Glomerular visceral epithelial cell (primary cell): ENCODE measurements around the gene AKR1C8.
"Not testable (repeated sequence)": the region's sequence is repeated elsewhere in the genome, so short reads cannot be mapped to it uniquely, and the experiment has no call there.

ENCODE experiments used
- DNase-seq: peaks from one replicate; pipeline ENCODE4 v3.0.0-alpha.2; 2016; ENCODE audit errors: extremely low spot score

Gene AKR1C8

DNA sequence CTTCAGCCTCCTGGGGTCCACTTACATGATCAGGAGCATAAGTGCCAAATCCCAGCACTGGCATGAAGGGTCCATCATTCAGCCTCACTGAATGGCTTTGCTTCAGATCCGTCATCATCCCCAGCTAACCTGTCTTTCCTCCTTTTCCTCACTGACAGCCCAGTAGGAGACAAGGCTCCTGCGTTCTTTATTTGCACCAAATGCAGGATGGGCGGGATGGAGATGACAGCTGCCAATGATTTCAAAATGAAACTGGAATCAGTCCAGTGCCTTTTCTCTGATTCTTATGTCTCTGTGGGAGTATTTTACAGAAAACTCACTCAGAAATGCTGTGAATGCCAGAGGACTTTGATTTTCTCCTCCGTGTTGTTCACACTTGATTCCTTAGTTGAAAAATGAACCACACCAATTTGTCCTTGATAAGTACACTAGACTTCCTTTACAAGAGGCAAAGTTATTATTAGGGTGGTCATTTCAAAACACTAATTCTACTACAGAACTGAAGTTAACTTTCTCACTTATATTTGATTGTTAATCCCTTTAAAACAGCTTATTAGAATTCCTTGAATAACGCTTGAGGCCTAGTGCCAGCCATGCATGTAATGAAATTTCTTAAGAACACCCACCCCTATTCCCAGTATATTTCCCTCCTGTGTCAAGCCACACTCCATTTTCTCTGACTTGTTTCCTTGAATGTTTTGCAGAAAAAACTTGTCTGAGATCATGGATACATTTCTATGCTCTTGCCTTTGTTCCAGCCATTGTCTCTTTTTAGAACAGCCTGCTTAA, at the start of gene AKR1C8:
AKR1C8 (minus strand) TSS at position 164 of the 789 bp plus-strand sequence; CDS start at position 118, 46 bp downstream.
- no peak for DNase-seq

DNA sequence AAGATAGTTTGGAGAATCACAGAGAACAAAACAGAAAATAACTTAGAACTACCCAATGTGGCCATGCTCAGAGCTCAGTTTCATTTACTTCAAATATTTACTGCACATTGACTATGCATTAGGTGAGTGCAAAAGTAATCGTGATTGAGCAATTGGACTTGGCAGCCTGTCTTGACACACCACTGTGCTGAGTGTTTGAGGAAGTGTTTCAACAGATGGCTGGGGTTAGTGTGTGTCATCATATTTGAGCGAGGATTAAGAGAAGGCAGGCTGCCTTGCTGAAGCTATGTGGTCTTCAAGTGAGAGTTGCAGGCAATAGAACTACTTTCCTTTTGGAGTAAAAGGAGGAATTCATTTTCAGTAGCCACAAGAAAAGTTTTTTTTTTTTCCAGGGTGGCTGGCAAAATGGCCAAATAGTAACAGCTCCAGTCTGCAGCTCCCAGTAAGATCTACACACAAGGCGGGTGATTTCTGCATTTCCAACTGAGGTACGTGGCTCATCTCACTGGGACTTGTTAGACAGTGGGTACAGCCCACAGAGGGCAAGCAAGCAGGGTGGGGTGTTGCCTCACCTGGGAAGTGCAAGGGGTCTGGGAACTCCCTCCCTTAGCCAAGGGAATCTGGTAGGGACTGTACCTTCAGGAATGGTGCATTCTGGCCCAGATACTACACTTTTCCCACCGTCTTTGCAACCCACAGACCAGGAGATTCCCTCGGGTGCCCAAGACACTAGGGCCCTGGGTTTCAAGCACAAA, 49.3 kb upstream of the AKR1C8 start:
- DNase-seq = peak; percentile 13

DNA sequence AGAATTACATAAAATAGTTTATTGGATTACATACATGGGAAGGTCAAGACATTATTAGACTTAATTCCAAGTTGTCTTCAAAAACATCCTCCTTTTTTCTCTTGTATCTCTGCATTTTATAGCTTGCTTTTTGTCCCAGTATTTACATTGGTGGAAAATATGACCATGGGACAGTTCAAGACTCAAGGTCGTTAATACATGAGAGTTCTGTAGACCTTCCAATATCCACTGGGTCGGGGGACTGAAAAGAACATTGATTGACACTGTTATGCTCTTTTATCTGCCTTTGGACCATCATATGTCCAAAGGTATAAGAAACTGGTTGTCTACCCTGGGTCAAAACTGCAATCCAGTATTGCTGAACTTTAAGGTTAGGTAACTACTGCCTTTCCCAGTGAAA, 48.4 kb upstream of the AKR1C8 start:
- no peak for DNase-seq

DNA sequence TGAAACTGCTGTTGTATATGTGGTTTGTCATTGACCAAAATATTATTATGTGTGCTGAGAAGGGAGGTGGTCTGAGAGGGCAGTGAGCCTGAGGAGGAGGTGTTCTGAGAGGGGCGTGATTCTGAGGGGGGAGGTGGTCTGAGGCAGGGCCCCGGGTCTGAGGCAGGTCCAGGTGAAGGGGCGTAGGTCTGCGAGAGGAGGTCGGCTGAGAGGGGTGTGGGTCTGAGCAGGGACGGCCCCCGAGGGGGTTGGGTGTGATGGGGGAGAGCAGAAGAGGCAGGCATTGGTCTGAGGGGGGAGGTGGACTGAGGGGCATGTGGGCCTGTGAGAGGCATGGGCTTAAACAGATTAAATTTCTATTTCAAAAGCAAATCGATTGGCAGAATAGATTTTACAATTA, 44.1 kb upstream of the AKR1C8 start:
- no peak for DNase-seq

DNA sequence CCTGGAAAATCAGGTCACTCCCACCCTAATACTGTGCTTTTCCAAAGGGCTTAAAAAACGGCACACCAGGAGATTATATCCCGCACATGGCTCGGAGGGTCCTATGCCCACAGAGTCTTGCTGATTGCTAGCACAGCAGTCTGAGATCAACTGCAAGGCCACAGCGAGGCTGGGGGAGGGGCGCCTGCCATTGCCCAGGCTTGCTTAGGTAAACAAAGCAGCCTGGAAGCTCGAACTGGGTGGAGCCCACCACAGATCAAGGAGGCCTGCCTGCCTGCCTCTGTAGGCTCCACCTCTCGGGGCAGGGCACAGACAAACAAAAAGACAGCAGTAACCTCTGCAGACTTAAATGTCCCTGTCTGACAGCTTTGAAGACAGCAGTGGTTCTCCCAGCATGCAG, 38.0 kb upstream of the AKR1C8 start:
- DNase-seq = not testable (repeated sequence)

DNA sequence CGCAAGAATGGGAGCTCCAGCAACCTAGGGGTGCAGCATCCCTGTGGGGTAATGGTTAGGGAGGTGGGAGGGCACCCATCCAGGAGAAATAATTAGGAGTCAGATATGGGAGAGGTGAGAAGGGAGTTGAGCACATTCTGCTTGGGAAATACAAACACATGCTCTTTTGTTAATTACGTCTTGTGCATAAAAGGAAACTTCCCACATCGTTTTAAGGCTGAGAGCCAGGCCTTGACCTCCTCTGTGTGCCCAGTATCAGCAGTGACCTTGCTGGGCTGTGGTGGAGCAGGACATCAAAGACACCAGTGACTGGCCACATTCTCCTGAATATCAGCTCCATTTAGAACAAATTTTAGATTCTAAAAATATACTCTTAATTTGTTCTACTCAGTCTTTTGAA, 34.3 kb upstream of the AKR1C8 start:
- no peak for DNase-seq

DNA sequence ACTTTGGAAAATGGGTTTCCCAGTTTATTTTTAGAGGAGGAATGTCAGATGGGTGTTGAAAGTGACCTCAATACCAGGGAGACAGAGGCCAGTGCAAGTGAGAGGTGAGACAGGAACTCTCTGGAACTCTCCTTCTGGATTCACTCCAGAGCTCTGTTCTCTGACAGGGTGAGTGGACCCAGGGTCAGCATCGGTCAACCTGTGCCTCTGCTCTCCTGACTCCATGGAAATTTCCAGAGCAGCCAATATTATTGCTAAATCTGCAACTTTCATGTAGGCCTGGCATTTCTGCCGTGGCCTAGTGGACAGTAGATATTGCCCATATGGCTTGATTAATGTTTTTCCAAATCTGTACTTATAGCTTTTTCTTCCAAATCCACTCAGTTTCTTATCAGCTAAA, 31.9 kb upstream of the AKR1C8 start:
- no peak for DNase-seq

DNA sequence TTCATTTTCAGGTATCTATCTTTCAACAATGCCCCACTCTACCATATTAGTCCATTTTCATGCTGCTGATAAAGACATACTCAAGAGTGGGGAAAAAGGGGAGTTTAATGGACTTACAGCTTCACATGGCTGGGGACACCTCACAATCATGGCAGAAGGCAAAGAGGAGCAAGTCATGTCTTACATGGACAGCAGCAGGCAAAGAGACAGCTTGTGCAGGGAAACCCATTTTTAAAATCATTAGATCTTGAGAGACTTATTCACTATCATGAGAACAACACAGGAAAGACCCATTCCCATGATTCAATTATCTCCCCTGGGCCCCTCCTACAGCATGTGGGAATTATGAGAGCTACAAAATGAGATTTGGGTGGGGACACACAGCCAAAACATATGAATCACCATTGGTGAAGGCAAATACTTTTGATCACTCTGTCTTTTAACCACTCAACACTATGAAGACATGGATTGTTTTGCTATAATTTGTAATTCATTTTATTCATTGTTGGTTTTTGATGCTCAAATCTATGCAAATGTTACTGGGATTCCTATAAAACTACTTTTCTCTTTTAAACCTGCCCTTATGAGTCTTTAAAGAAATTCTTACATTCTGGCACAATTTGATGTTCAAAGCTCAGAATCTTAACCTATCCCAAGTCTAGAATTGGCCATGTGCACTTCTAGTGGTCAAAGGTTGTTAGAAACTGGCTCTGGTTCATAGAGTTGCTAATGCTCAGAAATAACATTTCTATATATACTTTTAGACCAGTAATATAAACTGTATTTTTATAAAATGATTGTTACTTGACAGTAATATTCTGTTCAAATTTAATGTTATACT, 27.0 kb upstream of the AKR1C8 start:
- no peak for DNase-seq

DNA sequence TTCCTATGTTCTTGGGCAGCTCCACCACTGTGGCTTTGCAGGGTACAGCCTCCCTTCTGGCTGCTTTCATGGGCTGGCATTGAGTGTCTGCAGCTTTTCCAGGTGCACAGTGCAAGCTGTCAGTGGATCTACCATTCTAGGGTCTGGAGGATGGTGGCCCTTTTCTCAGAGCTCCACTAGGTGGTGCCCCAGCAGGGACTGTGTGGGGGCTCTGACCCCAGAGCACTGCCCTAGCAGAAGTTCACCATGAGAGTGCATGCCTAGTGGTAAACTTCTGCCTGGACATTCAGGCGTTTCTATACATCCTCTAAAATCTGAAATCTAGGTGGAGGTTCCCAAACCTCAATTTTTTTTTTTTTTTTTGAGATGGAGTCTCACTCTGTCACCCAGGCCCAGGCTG, 25.3 kb upstream of the AKR1C8 start:
- not testable (repeated sequence) for DNase-seq

DNA sequence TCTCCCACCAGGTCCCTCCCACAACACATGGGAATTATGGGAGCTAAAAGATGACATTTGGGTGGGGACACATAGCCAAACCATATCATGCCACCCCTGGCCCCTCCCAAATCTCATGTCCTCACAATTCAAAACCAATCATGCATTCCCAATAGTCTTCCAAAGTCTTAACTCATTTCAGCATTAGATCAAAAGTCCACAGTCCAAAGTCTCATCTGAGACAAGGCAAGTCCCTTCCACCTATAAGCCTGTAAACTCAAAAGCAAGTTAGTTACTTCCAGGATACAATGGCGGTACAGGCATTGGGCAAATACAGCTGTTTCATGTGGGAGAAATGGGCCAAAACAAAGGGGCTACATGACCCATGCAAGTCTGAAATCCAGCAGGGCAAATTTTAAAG, 24.8 kb upstream of the AKR1C8 start:
- DNase-seq = not testable (repeated sequence)

DNA sequence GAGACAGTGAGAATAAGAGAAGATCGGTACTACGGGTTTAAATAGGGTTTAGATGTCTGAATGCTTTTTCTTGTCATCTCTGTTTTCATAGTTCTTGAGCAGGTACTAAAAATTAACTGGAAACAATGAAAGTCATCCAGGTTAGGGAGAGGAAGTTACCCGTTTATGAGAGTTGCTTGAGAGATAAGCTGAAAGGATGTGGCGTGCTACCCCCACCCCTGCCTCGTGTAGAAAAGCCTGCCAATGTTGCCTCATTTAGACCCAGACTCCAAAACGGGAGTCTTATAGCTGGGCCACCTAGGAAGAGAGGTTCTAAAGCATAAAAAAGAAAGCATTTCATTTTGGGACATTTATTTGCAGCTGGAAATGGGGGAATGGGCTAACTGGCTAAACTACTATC, 21.8 kb upstream of the AKR1C8 start:
- no peak for DNase-seq

DNA sequence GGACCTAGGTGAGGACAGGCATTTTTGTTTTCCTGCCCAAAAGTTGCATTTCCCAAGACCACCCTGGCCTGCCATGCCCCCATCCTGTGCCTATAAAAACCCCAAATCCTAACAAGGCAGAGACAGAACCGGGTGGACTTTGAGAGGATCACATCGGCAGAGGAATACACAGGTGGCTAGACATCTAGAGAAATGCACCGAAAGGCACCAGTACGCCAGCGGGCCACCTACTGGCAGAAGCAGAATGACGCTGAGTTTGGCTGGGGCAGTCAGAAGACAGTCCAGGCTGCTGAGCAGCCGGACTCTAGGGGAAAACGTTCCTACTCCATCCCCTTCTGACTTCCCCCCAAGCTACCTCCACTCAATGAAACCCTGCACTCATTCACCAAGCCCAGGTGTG, 14.4 kb upstream of the AKR1C8 start:
- no peak for DNase-seq

DNA sequence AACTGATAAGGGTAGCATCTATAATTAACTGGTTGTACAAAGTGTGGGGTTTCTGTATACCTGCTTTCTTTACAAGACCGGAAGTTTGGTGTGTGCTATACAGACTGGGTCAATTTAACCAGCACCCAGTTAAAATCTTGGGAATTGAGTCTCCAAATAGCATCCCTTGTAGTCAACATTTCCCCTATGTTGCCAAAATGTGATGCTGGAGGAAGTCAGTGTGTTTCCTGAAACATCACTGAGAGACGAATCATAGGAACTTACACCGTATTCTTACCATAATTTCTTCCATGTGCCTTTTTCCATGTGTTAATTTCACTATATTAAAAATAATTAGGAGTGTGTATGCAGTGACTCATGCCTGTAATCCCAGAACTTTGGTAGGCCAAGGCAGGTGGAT, 13.4 kb upstream of the AKR1C8 start:
- no peak for DNase-seq

DNA sequence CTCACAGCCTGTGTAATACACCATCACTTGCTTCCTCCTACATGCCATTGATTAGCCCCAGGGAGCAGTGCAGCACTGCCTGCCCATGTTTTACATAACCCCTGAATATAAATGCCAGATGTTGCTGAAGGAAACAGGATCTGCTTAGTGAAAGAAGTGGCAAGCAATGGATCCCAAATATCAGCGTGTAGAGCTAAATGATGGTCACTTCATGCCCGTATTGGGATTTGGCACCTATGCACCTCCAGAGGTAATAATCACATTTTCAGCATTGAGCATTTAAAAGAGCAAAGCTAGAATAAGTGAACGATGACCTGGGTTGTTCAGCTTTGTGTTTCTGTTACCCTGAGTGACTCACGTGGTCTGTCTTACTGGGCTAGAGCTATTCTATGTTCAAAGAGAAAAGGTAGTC, 11.8 kb upstream of the AKR1C8 start, which contains the start of gene AKR1C4:
AKR1C4 (plus strand) TSS at position 136 of the 412 bp plus-strand sequence; CDS start at position 167, 31 bp downstream.
- no peak for DNase-seq

DNA sequence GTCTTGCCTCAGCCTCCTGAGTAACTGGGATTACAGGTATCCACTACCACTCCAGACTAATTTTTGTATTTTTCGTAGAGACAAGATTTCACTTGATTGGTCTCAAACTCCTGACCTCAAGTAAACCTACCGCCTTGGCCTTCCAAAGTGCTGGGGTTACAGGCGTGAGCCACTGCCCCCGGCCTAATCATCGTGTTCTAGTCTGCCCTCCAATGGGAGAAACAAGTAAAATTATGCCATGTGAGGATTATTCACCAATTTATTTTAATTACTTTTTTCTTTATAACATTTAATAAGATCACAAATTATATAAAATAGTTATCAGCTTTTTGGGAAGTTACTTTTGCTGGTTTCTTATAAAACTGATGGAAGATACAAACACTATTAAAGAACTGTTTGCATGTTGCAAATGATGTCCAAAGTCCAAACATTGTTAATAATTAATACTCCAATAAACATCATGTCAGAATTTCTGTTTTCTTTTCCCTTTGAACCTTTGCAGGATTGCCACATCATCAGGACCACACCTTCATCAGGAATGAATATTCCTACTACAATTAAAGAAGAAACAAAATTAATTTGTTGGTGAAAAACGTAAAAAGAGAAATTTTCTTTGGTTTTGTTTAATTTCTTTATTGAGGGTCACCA, 10.9 kb upstream of the AKR1C8 start:
- no peak for DNase-seq

DNA sequence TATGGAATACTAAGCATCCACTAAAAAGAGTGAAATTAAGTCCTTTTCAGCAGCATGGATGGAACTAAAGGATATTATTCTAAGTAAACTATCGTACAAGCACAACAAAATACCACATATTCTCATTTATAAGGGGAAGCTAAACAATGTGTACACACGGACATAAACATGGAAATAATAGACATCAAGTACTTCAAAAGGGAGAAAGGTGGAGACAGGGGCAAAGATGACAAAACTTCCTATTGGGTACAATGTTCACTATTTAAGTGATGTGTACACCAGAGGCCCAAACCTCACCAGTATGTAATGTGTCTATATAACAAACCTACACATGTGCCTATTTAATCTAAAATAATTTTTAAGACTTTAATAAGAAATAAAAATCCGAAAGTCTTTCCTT, 9.5 kb upstream of the AKR1C8 start:
- no peak for DNase-seq

DNA sequence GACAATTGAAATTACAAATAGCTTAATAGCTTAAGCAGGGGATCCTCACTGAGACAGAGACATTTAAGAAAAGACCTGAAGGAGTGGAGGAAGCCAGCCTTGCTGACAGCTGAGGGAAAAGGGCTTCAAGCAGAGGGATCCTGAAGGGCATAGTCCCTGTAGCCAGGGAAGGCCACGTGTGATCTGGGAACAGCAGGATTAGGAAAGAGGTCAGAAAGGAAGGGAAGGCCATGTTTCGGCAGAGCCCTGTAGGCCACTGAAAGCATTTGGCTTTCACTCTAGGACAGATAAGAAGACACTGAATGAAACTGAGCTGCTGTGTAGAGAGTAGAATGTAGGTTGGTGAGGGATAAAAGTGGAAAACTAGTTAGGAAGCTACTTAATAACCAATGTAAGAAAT, 3.4 kb upstream of the AKR1C8 start:
- DNase-seq = no peak

DNA sequence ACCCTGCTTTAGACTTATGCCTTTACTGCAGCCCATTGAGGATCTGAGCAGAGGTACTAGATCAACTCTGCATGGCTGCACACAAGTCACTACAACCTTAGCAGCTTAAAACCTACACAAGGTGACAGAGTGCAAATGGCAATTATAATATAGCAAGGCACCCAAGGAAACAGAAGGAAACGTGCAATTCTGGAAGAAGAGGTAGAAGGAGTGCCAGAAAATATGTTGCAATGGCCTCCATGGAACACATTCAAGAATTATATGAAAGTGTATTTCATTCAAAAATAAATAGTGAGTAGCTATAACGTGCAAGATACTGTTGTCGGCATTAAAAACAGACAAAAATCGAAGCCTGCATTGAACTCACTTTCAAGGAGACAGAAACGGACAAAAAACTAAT, 2.9 kb upstream of the AKR1C8 start:
- no peak for DNase-seq

DNA sequence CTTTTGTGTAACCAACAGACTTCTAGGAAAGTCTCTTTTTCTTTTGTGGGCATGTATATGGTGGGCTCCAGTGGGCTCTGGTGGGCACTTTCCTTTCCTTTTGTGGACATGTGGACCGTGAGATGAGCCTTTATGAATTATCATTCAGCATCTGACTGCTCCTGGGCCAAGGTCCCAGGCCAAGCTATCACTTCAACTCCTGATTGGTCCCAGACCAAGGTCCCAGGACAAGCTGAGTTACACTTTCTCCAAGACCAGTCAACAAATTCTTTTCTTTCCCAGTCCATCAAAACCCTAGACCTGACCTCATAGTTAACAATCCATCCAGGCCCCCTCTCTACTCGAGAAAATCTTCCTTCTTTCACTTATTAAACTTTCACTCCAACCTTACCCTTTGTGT, 1.0 kb downstream of the AKR1C8 start:
- no peak for DNase-seq

DNA sequence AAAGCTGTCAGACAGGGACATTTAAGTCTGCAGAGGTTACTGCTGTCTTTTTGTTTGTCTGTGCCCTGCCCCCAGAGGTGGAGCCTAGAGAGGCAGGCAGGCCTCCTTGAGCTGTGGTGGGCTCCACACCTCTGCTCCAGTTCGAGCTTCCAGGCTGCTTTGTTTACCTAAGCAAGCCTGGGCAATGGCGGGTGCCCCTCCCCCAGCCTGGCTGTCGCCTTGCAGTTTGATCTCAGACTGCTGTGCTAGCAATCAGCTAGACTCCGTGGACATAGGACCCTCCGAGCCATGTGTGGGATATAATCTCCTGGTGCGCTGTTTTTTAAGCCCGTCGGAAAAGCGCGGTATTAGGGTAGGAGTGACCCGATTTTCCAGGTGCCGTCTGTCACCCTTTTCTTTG, 4.4 kb downstream of the AKR1C8 start:
- not testable (repeated sequence) for DNase-seq

DNA sequence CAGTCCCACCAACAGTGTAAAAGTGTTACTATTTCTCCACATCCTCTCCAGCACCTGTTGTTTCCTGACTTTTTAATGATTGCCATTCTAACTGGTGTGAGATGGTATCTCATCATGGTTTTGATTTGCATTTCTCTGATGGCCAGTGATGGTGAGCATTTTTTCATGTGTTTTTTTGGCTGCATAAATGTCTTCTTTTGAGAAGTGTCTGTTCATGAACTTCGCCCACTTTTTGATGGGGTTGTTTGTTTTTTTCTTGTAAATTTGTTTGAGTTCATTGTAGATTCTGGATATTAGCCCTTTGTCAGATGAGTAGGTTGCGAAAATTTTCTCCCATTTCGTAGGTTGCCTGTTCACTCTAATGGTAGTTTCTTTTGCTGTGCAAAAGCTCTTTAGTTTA, 9.4 kb downstream of the AKR1C8 start:
- DNase-seq = not testable (repeated sequence)
